Calu3 (cell line): ENCODE measurements around the gene TMEM82. TPM values are rescaled to one million over a fixed set of nuclear protein-coding genes. Genes with fewer than 3 reads are reported as not detected.

ENCODE experiments used
- BruUV-seq: library from RNA; stranded (reverse); fragments of 400-500 nt; replicated peaks from 2 replicates; lab custom pipeline; 2021; lab: Mats Ljungman, UMichigan
- CTCF ChIA-PET: fragments of 300-600 bp; sonication (Branson Sonifier 250); formaldehyde crosslinking; loops from one replicate; lab custom pipeline; 2022; ENCODE audit warnings: antibody characterized with exemption; lab: Charles Lee
- DNase-seq: peaks from one replicate; pipeline ENCODE4 v3.0.0; 2022
- H3K27ac Mint-ChIP-seq: one replicate; pipeline ENCODE4 v1.8.0; 2022; ENCODE audit warnings: mixed read lengths; ENCODE audit not compliant: unreplicated experiment
- H3K27me3 Mint-ChIP-seq: one replicate; pipeline ENCODE4 v1.8.0; 2022; ENCODE audit warnings: mixed read lengths; ENCODE audit not compliant: unreplicated experiment
- H3K36me3 Mint-ChIP-seq: one replicate; pipeline ENCODE4 v1.8.0; 2022; ENCODE audit warnings: mild to moderate bottlenecking, moderate library complexity, mixed read lengths; ENCODE audit not compliant: insufficient read depth, unreplicated experiment
- H3K4me1 Mint-ChIP-seq: one replicate; pipeline ENCODE4 v1.8.0; 2022; ENCODE audit warnings: mild to moderate bottlenecking, low read depth, mixed read lengths; ENCODE audit not compliant: unreplicated experiment
- H3K4me3 Mint-ChIP-seq: one replicate; pipeline ENCODE4 v1.8.0; 2022; ENCODE audit warnings: mild to moderate bottlenecking, low read depth, moderate library complexity, mixed read lengths; ENCODE audit not compliant: unreplicated experiment
- H3K9me3 Mint-ChIP-seq: one replicate; pipeline ENCODE4 v1.8.0; 2022; ENCODE audit warnings: low read depth, mixed read lengths; ENCODE audit not compliant: unreplicated experiment
- CTCF ChIP-seq: fragments of 200-600 bp; IDR thresholded peaks from one replicate; pipeline ENCODE4 v1.8.0; 2022; ENCODE audit warnings: antibody characterized with exemption; ENCODE audit not compliant: unreplicated experiment
- intact Hi-C: fragments of 100-400 bp; cut with micrococcal nuclease; formaldehyde crosslinking; loops from one replicate; pipeline ENCODE4 v1.10.0; 2022; ENCODE audit not compliant: unreplicated experiment
- total RNA-seq: library from RNA; stranded (reverse); gene quantifications from 2 replicates; pipeline ENCODE4 v1.2.3, GENCODE V29; 2022

Gene TMEM82
- total RNA-seq, 1 experiment from 2014 or later = not detected

DNA sequence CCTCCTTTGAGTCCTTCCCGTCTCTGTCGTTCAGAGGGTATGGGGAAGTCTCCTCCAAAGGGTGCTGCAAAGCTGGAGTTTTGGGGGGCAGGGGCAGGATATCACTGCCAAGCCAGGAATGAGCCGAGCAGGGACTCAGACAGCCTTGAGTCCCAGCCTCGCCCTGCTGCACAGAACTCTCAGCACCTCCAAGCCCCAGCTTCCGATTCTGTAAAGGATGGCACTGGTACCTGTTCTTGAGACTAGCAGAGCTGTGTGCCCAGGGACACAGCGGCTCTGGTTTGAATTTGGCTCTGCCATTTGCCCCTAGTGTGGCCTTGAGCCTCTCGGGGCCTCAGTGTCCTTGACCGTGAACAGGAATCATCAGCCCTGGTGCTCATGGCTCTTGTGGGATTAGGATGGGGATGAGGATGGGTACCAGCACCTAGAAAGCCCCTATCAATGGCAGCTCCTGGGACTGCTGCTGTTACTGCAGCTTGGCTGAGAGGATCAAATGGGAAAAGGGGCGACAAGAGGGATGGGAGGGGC is 14.8 kb downstream of the TMEM82 start:
- BruUV-seq = TSS peak; percentile 93
- peaks cover 9% of the 10 kb centered on the region for H3K4me1 Mint-ChIP-seq
- H3K27ac Mint-ChIP-seq = no peak overlapping the region
- peak overlapping the region; percentile 66 for H3K4me3 Mint-ChIP-seq
- TF ChIP-seq CTCF = no peak
- no peak for DNase-seq
- H3K9me3 Mint-ChIP-seq = no peaks in the 10 kb centered on the region
- intact Hi-C loops = no loop called here
- no peaks in the 10 kb centered on the region for H3K27me3 Mint-ChIP-seq
- peaks cover 11% of the 10 kb centered on the region for H3K36me3 Mint-ChIP-seq
- CTCF ChIA-PET = interaction anchor here (1.0 to 1.3 kb wide), 2 partner anchors 16 to 35 kb away, joined by 3 to 7 read pairs; no protein-coding TSS in a partner anchor

- Mint-ChIP-seq H3K9me3 (no peaks in the 10 kb centered on the region), H3K4me3 (peak overlapping the region; percentile 66), H3K27me3 (no peaks in the 10 kb centered on the region), H3K27ac (no peak overlapping the region), H3K4me1 (peaks cover 9% of the 10 kb centered on the region), H3K36me3 (peaks cover 11% of the 10 kb centered on the region)
- intact Hi-C loops = no loop called here
- DNase-seq = no peak
- TF ChIP-seq CTCF = no peak
- no TSS peak for BruUV-seq
- CTCF ChIA-PET = no interaction called here
These were observed 15.5 kb downstream of the TMEM82 start for GRCh38 chr1:15757575-15758342.

- peaks cover 9% of the 10 kb centered on the region for H3K4me1 Mint-ChIP-seq
- peak within 1 kb of the TSS; percentile 66 for H3K4me3 Mint-ChIP-seq
- no peak for DNase-seq
- peaks cover 11% of the 10 kb centered on the region for H3K36me3 Mint-ChIP-seq
- CTCF ChIA-PET = no interaction called here
- no peak within 1 kb of the TSS for H3K27ac Mint-ChIP-seq
- BruUV-seq = no TSS peak
- H3K27me3 Mint-ChIP-seq = no peaks in the 10 kb centered on the region
- no peak for TF ChIP-seq CTCF
- intact Hi-C loops = no loop called here
- no peaks in the 10 kb centered on the region for H3K9me3 Mint-ChIP-seq
These were observed 16.1 kb downstream of the TMEM82 start, which contains the start of gene FBLIM1 for GRCh38 chr1:15758343-15758931. Gene FBLIM1, plus strand, starts transcription at chr1:15758795. Its CDS starts 6,189 bp downstream, at chr1:15764984.

- Mint-ChIP-seq H3K9me3 (no peaks in the 10 kb centered on the region), H3K4me1 (peaks cover 13% of the 10 kb centered on the region), H3K27ac (no peak overlapping the region), H3K4me3 (no peak overlapping the region), H3K27me3 (no peaks in the 10 kb centered on the region), H3K36me3 (peaks cover 12% of the 10 kb centered on the region)
- BruUV-seq = no TSS peak
- CTCF ChIA-PET = interaction anchor here (0.6 kb wide), 1 partner anchor 16 kb away, joined by 3 read pairs; no protein-coding TSS in a partner anchor
- TF ChIP-seq CTCF = no peak
- intact Hi-C loops = no loop called here
- DNase-seq = no peak
These were observed 16.8 kb downstream of the TMEM82 start for GRCh38 chr1:15758953-15759661.
